HEK293T (cell line): ENCODE results near the gene RBMS2.

Experiments used
- FOXA1 ChIP-seq: fragments of 450-650 bp; IDR thresholded peaks from 2 replicates; pipeline ENCODE4 v1.6.1; 2016; ENCODE audit warnings: mild to moderate bottlenecking
- FOXM1 ChIP-seq: fragments of 450-650 bp; IDR thresholded peaks from 2 replicates; pipeline ENCODE4 v1.6.1; 2017; ENCODE audit warnings: mild to moderate bottlenecking, borderline replicate concordance
- L3MBTL2 ChIP-seq: fragments of 450-650 bp; conservative IDR thresholded peaks from 2 replicates; pipeline ENCODE4 v1.6.1; 2016; ENCODE audit warnings: mild to moderate bottlenecking

- TF ChIP-seq FOXA1 (no peak), FOXM1 (no peak), L3MBTL2 (no peak)
Measured at GRCh38 chr12:56590237-56590830, 68.7 kb downstream of the RBMS2 start.
